Measurements from ENCODE around the gene HOTAIR.
A peak's percentile ranks its signal among the peaks of the same experiment; 100 is the strongest.

HOTAIR gene

DNA sequence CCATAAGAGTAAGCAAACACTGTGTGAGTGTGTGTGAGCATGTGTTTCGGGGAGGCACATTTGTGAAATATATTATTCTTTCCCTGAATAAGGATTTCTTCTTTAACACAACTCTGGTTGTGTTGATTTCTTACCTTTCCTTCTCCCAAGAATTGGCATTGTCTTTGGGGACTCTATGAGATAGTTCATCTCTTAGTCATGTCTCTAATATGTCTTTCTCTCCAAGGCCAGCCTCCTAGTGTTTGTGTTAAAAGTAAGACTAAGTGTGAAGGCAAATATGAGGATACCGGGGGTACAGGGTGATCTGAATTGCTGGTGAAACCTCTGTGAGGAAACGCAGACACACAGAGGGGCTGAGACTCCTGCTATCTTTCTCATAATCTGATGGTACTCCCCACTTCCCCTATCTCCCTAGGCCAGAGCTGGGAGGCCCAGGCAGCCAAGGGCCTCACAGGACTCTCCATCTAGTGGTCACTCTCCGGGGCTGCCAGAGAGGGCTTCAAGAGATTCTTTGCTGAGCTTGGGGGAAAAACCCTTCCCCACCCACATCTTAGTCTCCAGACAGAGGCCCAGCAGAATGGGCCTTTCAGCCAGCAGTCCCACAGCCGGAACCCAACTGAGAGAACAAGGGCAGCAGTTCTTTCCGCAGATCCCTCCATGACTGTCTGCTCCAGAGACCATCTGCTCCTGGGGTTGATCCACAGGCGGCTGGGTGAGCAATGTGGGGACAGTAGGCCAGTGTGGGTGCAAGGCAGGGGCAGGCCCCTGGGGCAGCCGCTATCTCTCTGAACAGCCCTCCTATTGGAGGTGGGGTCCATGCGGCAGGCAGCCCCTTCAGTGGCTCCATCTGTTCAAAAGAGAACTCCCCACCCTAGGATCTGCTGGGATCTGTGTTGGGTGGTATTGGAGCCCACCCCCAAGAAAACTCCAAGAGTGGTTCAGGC, 25.8 kb downstream of the HOTAIR start:
- no peak for DNase-seq (ENCODE audit: low read depth in 4 of 4, low spot score in 1 of 4)

DNA sequence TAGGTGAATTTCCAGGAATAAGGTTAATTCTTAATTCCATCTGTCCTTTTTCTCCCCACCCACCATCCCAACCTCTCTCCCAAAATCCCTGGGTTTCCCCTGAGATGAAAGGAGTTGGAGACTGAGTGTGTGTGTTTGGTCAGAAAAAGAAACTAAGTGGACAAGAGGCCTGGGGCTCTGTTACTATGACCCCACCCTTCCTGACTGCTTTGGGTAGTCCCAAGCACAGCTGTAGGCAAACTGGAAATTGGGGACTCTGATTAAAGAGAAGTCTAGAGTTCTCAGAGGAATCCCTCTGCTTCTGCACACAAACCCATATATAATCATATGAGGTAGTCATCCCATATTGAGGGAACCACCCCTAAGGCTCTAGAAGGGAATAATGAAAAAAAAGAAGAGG, 27.0 kb downstream of the HOTAIR start:
- DNase-seq (ENCODE audit: low read depth in 4 of 4, low spot score in 1 of 4) = no peak

- DNase-seq (ENCODE audit: low read depth in 4 of 4, low spot score in 1 of 4) = no peak
These were observed 29.6 kb downstream of the HOTAIR start for GRCh38 chr12:53944907-53945847.

GRCh38 chr12:53944209-53944608, 30.5 kb downstream of the HOTAIR start:
- DNase-seq (ENCODE audit: low read depth in 4 of 4, low spot score in 1 of 4) = no peak

DNA sequence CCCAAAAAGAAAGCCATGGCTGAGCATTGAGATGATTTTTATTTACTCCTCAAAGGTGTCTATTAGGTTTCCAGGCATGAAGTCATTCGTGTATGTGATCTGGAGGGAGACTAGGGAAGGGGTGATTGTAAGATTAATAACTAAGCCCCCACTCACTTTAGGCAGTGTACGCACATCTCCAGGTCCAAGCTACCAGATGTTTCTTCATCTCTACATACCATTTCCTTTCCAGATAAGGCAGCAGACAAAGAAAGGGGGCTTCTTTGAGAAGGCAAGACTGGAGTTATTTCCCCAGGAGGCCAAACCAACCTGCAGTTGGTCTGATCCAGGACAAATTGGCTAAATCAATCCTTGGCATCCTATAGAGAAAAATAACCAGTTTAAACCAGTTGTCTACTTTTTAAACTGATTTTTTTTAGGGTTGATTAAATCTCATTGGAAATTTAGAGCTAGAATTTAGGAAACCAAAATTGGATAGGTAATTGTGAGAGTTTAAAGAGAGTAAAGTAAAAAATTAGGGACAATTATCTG, 32.2 kb downstream of the HOTAIR start:
- no peak for DNase-seq (ENCODE audit: low read depth in 4 of 4, low spot score in 1 of 4)

DNA sequence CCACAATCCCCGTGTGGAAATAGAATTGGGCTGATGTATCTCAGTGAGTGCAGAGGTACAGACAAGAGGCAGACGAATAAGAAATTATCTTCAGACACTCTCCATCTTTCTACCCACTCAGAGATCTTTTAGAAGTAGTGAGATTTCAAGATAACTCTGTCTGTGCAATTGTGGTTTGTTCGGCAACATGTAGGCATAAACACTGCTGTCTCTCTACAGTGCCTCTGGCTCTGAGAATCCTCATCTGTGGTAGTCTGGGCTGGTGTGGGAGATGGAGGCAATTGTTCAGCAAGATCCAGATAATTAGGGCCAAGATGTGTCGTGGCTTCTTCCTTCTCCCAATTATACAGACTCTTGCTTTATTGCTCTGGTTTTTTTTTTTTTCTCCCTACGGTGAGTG, 33.0 kb downstream of the HOTAIR start:
- no peak for DNase-seq (ENCODE audit: low read depth in 4 of 4, low spot score in 1 of 4)

DNA sequence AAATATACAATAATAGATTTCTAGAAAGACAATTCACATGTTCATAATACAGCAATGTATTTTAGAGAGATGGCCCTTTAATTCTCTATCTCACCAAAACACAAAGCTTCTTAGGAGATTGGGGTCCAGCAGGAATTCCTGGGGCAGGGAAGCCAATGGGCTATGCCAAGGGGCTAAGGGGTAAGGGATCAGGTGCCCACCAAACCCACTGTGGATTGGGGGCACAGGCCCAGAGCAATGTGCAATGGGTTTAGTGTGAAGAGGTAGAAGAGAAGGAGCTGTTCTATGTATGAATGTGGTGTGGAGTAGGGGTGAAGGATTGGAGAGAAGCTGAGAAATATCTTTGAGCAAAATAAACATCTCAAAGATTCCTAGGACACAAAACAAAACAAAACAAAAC, 33.6 kb downstream of the HOTAIR start:
- DNase-seq (ENCODE audit: low read depth in 4 of 4, low spot score in 1 of 4) = no peak

GRCh38 chr12:53940443-53941014, 34.2 kb downstream of the HOTAIR start:
- no peak for DNase-seq (ENCODE audit: low read depth in 4 of 4, low spot score in 1 of 4)

GRCh38 chr12:53939141-53940108, 35.3 kb downstream of the HOTAIR start:
- DNase-seq (ENCODE audit: low read depth in 4 of 4, low spot score in 1 of 4) = no peak

- DNase-seq (ENCODE audit: low read depth in 4 of 4, low spot score in 1 of 4) = peak in 3 of 4 experiments; percentile 10 to 53 (median 45)
These were observed 36.2 kb downstream of the HOTAIR start, which contains the start of gene HOXC13 for GRCh38 chr12:53938326-53939140. TSS of gene HOXC13 (plus strand) at chr12:53938831. CDS start at chr12:53938907, 76 bp downstream.

- DNase-seq (ENCODE audit: low read depth in 4 of 4, low spot score in 1 of 4) = no peak
These were observed 37.0 kb downstream of the HOTAIR start for GRCh38 chr12:53937596-53938325.

DNA sequence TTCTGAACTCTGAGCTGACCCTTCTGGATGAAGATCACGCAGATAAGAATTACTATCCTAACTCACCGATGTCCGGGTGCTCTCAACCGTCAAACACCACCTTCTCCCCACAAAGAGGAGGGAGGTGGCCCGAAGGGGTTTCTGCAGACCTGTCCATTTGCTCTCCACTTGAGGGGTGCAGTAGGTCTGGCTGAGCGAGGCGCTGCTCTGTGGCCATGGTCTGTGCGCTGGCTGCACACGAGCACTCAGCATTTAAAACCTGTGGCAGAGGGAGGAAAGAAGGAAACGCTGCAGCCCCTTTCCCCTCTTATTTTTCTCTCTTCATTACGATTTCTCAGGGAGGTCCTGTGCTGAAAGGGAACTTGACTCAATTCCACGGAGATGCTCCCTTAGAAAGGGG, 37.7 kb downstream of the HOTAIR start:
- DNase-seq (ENCODE audit: low read depth in 4 of 4, low spot score in 1 of 4) = no peak

DNA sequence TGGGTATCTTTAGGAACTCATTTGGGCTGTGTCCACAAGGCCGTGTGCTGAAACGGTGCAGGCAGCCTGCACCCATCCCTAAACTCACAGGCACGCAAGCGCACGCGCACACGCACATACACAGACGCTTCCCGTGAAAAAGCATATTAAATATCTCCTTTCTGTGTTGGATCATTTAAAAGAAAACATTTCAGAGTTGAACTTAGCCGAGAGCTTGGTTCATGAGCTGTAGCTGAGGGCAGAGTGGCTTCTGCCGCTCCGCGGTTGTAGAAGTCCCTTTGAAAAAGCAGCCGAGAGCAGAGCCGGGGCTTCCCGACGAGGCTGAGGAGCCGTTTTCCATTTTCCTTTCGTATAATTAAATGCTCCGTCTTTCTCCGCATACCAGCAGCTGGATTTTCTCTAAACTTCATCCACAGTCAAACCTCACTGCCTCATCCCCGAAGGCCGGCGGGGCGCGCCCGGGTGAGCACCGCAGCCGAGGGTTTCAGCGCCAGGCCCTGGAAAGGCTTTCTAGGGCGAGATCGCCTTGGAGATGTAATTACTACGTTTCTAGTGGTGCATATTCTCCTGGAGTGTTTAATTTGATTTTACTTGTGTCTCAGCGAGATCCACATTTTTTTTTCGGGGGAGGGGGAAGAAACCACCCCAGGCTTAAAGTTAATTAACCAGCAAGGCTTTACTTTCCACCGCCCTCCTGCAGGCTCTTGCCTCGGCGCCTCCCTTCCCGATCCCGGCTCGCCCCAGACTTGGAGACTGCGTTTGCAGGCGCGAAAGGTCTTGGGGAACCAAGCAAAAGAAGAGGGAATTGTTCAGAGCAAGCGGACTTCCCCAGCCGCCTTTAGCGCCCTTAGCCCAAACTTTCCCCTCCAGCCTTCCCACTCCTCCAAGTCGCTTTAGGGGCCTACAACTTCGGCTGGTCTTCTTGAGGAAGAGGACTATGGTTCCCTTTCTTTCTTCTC, 39.1 kb downstream of the HOTAIR start:
- no peak for DNase-seq (ENCODE audit: low read depth in 4 of 4, low spot score in 1 of 4)

DNA sequence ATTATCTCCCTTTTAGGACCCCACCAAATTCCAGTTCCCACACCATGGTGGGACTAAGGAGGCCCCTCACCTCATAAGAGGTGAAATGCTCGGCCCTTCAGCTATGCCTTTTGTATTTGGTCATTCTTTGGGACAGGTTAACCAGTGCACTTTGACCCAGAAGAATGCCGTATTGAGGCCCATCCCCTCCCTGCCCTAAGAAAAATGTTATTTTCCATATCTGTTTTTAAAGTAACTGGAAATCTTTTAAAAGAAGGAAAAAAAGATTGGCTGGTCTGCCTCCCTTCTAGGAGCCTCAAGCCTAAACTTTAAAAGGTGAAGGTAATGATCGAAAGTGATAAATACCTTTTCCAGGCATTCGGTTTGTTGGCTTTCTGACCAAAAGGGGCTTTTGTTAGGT, 41.8 kb downstream of the HOTAIR start:
- DNase-seq (ENCODE audit: low read depth in 4 of 4, low spot score in 1 of 4) = no peak

DNA sequence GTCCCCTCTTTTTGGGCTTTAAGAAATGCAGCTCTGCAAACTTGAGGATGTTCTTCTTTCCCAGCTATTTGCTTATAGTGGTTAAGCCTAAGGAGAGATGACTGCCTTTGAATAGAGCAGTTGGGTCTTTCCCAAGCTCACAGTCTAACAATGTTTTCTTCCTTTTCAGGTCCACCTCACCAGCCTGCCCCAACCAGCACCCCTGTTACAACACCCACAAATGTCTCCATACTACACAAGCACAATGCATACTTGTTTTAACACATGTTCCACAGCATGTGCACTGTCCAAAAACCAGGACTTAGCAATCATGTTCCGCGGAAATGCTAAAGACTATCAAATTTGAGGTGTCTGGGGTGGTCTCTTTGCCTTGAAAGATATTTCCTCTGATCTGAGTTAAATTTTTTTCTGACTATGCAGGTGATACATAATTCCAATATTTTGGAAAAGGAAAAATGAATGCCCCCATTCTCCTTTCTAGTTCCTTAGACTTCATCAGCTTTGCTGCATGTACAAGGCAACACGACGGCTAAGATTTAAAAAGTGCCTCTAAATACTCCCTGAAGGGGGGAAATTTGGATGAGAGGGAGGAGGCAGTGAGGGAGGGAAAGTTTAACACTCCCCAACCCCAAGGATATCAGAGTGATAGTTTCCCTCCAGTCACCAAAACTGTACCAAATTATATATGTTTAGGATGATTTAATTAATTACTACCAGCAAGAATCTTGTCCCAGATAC, 42.7 kb downstream of the HOTAIR start:
- DNase-seq (ENCODE audit: low read depth in 4 of 4, low spot score in 1 of 4) = no peak

DNA sequence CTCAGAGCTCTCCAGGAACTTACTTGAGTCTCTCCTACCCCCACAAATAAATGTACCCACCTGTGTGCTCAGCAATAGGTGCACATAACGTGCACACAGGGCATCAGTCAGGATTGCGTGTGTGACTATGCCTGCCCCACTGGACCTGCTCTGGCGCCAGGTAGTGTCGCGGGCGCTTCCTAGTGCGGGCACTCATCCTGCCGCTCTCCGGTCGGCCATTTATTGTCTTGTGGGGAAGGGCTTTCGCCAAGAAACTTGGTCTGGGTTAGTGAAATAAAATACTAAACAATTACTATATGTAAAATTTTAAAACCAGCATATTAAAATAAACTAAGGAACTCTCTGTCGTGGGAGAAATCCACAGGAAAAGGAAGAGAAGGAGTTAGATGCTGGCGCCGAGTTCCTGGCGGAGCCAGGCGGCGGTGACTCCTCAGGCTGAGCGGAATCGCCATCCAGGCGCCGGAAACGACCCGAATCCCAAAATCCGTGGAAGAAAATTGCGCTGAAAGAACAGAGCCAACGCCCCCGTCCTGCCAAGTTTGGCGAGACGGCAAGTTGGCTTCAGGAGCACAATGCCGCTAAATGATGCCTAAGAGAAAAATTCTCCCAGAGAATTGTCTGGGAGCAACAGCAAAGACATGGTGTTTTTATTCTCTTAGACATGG, 44.0 kb downstream of the HOTAIR start:
- DNase-seq (ENCODE audit: low read depth in 4 of 4, low spot score in 1 of 4) = no peak

Data from stimulated activated CD4-positive, alpha-beta T cell treated with anti-CD3 and anti-CD28 coated beads, Interleukin-1b, Interleukin-23, amount 100 ng/mL, for 24 hours (primary cell).